Measurements from ENCODE around the gene YY2.

- TF ChIP-seq CTCF (IDR thresholded peaks at IDR 0.05): no peak
- TF ChIP-seq POLR2A (IDR thresholded peaks at IDR 0.05): no peak
These were observed 14.7 kb downstream of the YY2 start for GRCh38 chrX:21870494-21870893.
